Embryonic facial prominence (tissue), 1 donor: Measurements from ENCODE around the gene ARL13B.

ENCODE experiments used
- DNase-seq: peaks from one replicate; pipeline ENCODE4 v3.0.0-alpha.2; 2016; ENCODE audit errors: extremely low spot score

The ARL13B gene

GRCh38 chr3:94099311-94099710 lies 119.4 kb downstream of the ARL13B start:
- no peak for DNase-seq

DNA sequence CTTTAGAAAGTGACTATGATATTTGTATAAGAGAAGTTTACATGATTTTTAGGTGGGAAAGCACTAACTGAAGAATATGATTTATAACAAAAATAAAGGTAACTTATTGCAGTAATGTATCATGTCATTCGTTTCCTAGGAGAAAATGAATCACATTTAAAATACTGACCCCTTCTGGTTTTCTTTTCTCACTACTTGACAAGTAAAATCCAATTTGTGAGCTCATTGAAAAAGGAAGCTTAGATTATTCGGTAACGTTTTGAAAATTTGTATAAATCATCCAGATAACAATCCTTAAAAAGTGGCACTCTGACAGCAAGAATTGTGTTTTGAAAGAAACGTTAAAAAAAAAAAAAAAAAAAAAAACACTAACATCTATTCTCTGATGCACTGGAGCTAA lies 121.9 kb downstream of the ARL13B start:
- no peak for DNase-seq
